HL-60 (cell line): ENCODE measurements around the gene CNTF.
"Not testable (repeated sequence)": the region's sequence is repeated elsewhere in the genome, so short reads cannot be mapped to it uniquely, and the experiment has no call there.

ENCODE experiments used
- DNase-seq, 2 experiments: peaks; one replicate each; pipeline ENCODE4 v3.0.0-alpha.2; 2010 to 2020; ENCODE audit warnings: low read depth in 1 of 2, low spot score in 1 of 2
- H3K27ac ChIP-seq: fragments of 250-450 bp; sonication (Bioruptor Pico); replicated peaks from 2 replicates; pipeline ENCODE4 v1.5.1; 2020; ENCODE audit warnings: mild to moderate bottlenecking, moderate library complexity
- H3K27me3 ChIP-seq: fragments of 250-450 bp; sonication (Bioruptor Pico); 2 replicates; pipeline ENCODE4 v1.5.1; 2021; ENCODE audit warnings: mild to moderate bottlenecking, moderate library complexity; ENCODE audit not compliant: insufficient read depth, poor library complexity, severe bottlenecking
- H3K4me3 ChIP-seq: replicated peaks from 2 replicates; pipeline ENCODE4 v1.5.1; 2011; ENCODE audit warnings: mild to moderate bottlenecking, control low read depth, low read length; ENCODE audit not compliant: insufficient read depth
- CTCF ChIP-seq: IDR thresholded peaks from one replicate; pipeline ENCODE4 v1.5.1; 2011; ENCODE audit warnings: low read length, control low read depth, inconsistent platforms; ENCODE audit not compliant: insufficient read depth
- GABPA ChIP-seq: IDR thresholded peaks from 2 replicates; pipeline ENCODE4 v1.6.1; 2012; ENCODE audit warnings: low read depth
- POLR2AphosphoS5 ChIP-seq: IDR thresholded peaks from 2 replicates; pipeline ENCODE4 v1.6.1; 2012; ENCODE audit warnings: low read depth
- REST ChIP-seq: IDR thresholded peaks from 2 replicates; pipeline ENCODE4 v1.6.1; 2012; ENCODE audit warnings: low read depth; ENCODE audit not compliant: insufficient replicate concordance
- SPI1 ChIP-seq: IDR thresholded peaks from 2 replicates; pipeline ENCODE4 v1.6.1; 2012; ENCODE audit warnings: low read depth, mild to moderate bottlenecking, borderline replicate concordance
- long read RNA-seq: library from polyadenylated mRNA; unstranded; transcript quantifications from one replicate; pipeline ENCODE4 v2.0.0, GENCODE V29; 2020

Gene CNTF
- long read RNA-seq, result 0 reads

GRCh38 chr11:58622344-58622743 lies at the start of gene CNTF:
Gene CNTF (plus strand): TSS chr11:58622665. CDS start chr11:58622753, 88 bp downstream.
- no peak for DNase-seq
- Histone ChIP-seq H3K27me3 (no peaks in the 10 kb centered on the region), H3K4me3 (no peak within 1 kb of the TSS), H3K27ac (no peak within 1 kb of the TSS)
- TF ChIP-seq POLR2AphosphoS5, result no peak
- no peak for TF ChIP-seq CTCF

GRCh38 chr11:58572906-58573305 lies 49.6 kb upstream of the CNTF start:
- Histone ChIP-seq H3K4me3 (peak overlapping the region; percentile 30), H3K27ac (peak overlapping the region; percentile 100)

GRCh38 chr11:58573451-58574104 lies 48.9 kb upstream of the CNTF start:
- TF ChIP-seq REST, result no peak
- TF ChIP-seq POLR2AphosphoS5, result no peak
- TF ChIP-seq CTCF, result no peak
- TF ChIP-seq GABPA, result no peak
- TF ChIP-seq SPI1, result peak; percentile 35; the same call in 1 of the 2 replicates
- Histone ChIP-seq H3K27ac (peak overlapping the region; percentile 100), H3K27me3 (no peaks in the 10 kb centered on the region), H3K4me3 (peak overlapping the region; percentile 48)
- peak; percentile 48 to 72 for DNase-seq

More at GRCh38 chr11:58572906-58573305, 49.6 kb upstream of the CNTF start:
- not testable (repeated sequence) for DNase-seq, H3K27me3 ChIP-seq

- peak overlapping the region; percentile 100 for H3K27ac ChIP-seq
- DNase-seq, result no peak
These were observed 47.6 kb upstream of the CNTF start for GRCh38 chr11:58574881-58575280.

More at GRCh38 chr11:58574881-58575280, 47.6 kb upstream of the CNTF start:
- TF ChIP-seq CTCF, result no peak
- TF ChIP-seq SPI1, result no peak
- no peak for TF ChIP-seq GABPA
- no peak for TF ChIP-seq POLR2AphosphoS5
- TF ChIP-seq REST, result no peak
- no peaks in the 10 kb centered on the region for H3K27me3 ChIP-seq
- peak overlapping the region; percentile 48 for H3K4me3 ChIP-seq
